ENCODE data around the gene KPNA5.
A peak's percentile ranks its signal among the peaks of the same experiment; 100 is the strongest.
"Not testable (repeated sequence)": the region's sequence is repeated elsewhere in the genome, so short reads cannot be mapped to it uniquely, and the experiment has no call there.

The KPNA5 gene

DNA sequence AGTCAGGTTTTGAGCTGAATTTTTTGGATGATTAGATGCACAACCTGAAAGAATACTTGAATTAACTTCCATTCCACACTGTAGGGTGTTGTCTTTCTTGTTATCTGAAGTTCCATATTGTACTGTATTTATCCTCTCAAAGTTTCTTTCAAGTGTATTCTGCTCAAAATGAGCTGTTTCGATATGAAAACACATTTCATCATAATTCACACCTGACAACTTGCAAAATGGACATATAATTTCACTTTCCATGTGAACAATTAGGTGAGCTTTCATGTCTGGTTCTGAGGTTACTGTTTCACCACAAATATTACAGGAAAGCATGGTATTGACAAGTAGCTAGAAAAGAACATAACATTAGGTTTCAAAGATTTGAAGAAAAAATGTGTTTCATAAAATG lies 14.1 kb upstream of the KPNA5 start:
- TF ChIP-seq HDGF (IDR thresholded peaks at IDR 0.05; ENCODE audit: borderline replicate concordance) (no peak), SUZ12 (IDR thresholded peaks at IDR 0.05) (no peak), LEF1 (IDR thresholded peaks at IDR 0.05; ENCODE audit: borderline replicate concordance) (no peak), CTBP1 (IDR thresholded peaks at IDR 0.05; ENCODE audit: borderline replicate concordance) (no peak)
- no peak for DNase-seq (ENCODE audit: extremely low spot score)
- POLR2A ChIA-PET, result interaction anchor here (0.8 to 0.9 kb wide), 2 partner anchors 13 to 50 kb away, joined by 3 to 4 read pairs; partner anchors contain the start of gene RSPH4A
- CTCF ChIA-PET, result no interaction called here

DNA sequence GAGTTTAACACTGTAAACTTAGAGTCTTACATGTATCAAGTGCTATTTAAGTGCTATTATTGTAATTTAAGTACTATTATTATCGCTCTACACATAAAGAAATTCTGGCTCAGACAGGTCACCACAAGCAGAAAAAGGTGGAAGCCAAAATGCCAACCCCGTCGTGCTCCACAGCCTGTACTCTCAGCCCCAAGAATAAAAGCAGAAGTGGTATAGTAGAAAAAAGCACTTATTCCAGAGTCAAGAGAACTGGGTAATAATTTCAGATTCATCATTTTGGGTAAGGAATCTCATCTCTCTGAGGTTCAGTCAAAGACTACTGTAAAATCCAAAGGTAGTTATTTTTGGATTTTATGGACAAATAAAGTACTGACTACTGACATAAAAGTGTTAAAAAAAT lies 13.4 kb upstream of the KPNA5 start:
- ChIA-PET CTCF (no interaction called here), POLR2A (interaction anchor here (0.8 to 1.7 kb wide), 4 partner anchors 13 to 96 kb away, joined by 3 to 6 read pairs (median 4); partner anchors contain the start of genes KPNA5, RSPH4A and RWDD1)
- no peak for DNase-seq (ENCODE audit: extremely low spot score)
- TF ChIP-seq ELF4 (IDR thresholded peaks at IDR 0.05) (no peak), L3MBTL2 (conservative IDR thresholded peaks at IDR 0.05) (no peak), SUZ12 (IDR thresholded peaks at IDR 0.05) (no peak), HDGF (IDR thresholded peaks at IDR 0.05; ENCODE audit: borderline replicate concordance) (no peak), FOXA1 (IDR thresholded peaks at IDR 0.05) (no peak), NFRKB (IDR thresholded peaks at IDR 0.05) (no peak), ZNF384 (IDR thresholded peaks at IDR 0.05) (no peak), ARNT (IDR thresholded peaks at IDR 0.05) (no peak)

DNA sequence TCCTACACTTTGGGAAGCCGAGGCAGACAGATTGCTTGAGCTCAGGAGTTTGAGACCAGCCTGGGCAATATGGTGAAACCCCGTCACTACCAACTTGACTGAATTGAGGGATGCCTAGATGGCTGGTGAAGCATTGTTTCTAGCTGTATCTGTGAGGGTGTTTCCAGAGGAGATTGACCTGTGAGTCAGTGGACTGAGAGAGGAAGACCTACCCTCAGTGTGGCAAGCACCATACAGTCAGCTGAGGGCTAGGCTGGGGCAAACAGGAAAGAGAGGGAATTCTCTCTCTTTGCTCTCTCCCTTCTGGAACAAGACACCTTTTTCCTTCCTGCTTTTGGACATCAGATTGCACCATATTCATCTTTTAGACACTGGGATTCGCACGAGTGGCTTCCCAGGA lies 8.7 kb upstream of the KPNA5 start:
- TF ChIP-seq FOXK2 (IDR thresholded peaks at IDR 0.05), result no peak
- no peak for TF ChIP-seq FOXA1 (IDR thresholded peaks at IDR 0.05)
- TF ChIP-seq ZNF384 (IDR thresholded peaks at IDR 0.05), result no peak
- no peak for TF ChIP-seq ARNT (IDR thresholded peaks at IDR 0.05)
- no peak for TF ChIP-seq CTBP1 (IDR thresholded peaks at IDR 0.05; ENCODE audit: borderline replicate concordance)
- no peak for TF ChIP-seq SUZ12 (IDR thresholded peaks at IDR 0.05)
- no peak for TF ChIP-seq BHLHE40 (IDR thresholded peaks at IDR 0.05; ENCODE audit: borderline replicate concordance)
- no peak for TF ChIP-seq TARDBP (IDR thresholded peaks at IDR 0.05)
- no peak for TF ChIP-seq ELF4 (IDR thresholded peaks at IDR 0.05)
- TF ChIP-seq SP1 (IDR thresholded peaks at IDR 0.05), result no peak
- TF ChIP-seq, protein P1, sequence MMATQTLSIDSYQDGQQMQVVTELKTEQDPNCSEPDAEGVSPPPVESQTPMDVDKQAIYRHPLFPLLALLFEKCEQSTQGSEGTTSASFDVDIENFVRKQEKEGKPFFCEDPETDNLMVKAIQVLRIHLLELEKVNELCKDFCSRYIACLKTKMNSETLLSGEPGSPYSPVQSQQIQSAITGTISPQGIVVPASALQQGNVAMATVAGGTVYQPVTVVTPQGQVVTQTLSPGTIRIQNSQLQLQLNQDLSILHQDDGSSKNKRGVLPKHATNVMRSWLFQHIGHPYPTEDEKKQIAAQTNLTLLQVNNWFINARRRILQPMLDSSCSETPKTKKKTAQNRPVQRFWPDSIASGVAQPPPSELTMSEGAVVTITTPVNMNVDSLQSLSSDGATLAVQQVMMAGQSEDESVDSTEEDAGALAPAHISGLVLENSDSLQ (IDR thresholded peaks at IDR 0.05), result no peak
- TF ChIP-seq FOXM1 (IDR thresholded peaks at IDR 0.05; ENCODE audit: borderline replicate concordance), result no peak
- ChIA-PET POLR2A (interaction anchor here (0.6 kb wide), 1 partner anchor 256 kb away, joined by 4 read pairs; no protein-coding TSS in a partner anchor), CTCF (no interaction called here)
- no peak for DNase-seq (ENCODE audit: extremely low spot score)

DNA sequence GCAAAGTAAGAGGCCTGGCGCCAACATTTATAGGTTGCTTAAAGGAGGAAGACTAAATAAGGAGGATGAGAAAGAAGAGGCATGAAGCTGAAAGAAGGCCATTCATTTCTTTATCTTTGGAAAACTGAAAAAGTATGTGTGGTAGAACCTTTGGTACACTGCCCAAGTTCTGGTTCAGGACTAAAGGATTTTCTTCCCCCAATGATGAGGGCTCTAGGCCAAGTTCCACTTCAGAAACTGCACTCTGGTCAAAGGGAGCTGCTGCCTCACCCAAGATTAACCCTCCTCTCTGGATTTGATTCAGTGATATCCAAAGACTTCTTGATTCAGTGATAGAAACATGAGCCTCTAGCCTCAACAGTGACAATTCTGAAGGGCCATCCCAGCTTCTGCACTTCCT lies 5.0 kb upstream of the KPNA5 start:
- ChIA-PET CTCF (no interaction called here), POLR2A (no interaction called here)
- TF ChIP-seq CTBP1 (IDR thresholded peaks at IDR 0.05; ENCODE audit: borderline replicate concordance), result no peak
- DNase-seq (ENCODE audit: extremely low spot score), result no peak

DNA sequence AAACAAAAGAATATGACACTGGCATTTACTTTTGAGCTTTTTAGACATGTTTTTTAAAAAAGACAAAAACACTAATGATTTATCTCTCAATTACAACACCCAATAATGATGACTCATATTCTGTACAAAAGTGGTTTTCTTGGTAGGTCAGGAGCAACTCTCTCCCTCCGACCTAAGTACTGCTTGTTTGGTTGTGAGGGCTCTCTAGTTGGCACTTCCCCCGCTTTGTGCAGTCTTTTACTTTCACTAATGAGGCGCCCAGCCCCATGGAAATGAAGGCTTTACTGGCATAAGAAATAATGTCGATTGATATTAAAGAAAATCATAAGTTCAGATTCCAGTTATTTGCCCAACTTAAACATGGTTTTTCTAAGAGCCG lies 1.3 kb downstream of the KPNA5 start:
- TF ChIP-seq ARNT (IDR thresholded peaks at IDR 0.05), result no peak
- no peak for TF ChIP-seq NFRKB (IDR thresholded peaks at IDR 0.05)
- no peak for TF ChIP-seq ELF4 (IDR thresholded peaks at IDR 0.05)
- TF ChIP-seq LEF1 (IDR thresholded peaks at IDR 0.05; ENCODE audit: borderline replicate concordance), result no peak
- no peak for TF ChIP-seq TARDBP (IDR thresholded peaks at IDR 0.05)
- no peak for TF ChIP-seq HDGF (IDR thresholded peaks at IDR 0.05; ENCODE audit: borderline replicate concordance)
- no peak for TF ChIP-seq L3MBTL2 (conservative IDR thresholded peaks at IDR 0.05)
- no peak for TF ChIP-seq FOXK2 (IDR thresholded peaks at IDR 0.05)
- no peak for TF ChIP-seq SP1 (IDR thresholded peaks at IDR 0.05)
- TF ChIP-seq, protein P1 (IDR thresholded peaks at IDR 0.05), result no peak
- no peak for TF ChIP-seq FOXM1 (IDR thresholded peaks at IDR 0.05; ENCODE audit: borderline replicate concordance)
- no peak for TF ChIP-seq SUZ12 (IDR thresholded peaks at IDR 0.05)
- TF ChIP-seq CTBP1 (IDR thresholded peaks at IDR 0.05; ENCODE audit: borderline replicate concordance), result no peak
- TF ChIP-seq BHLHE40 (IDR thresholded peaks at IDR 0.05; ENCODE audit: borderline replicate concordance), result no peak
- no peak for TF ChIP-seq ZNF384 (IDR thresholded peaks at IDR 0.05)
- no peak for TF ChIP-seq FOXA1 (IDR thresholded peaks at IDR 0.05)
- no peak for DNase-seq (ENCODE audit: extremely low spot score)
- CTCF ChIA-PET, result no interaction called here
- POLR2A ChIA-PET, result interaction anchor here (0.9 to 1.7 kb wide), 2 partner anchors 11 to 14 kb away, joined by 3 to 6 read pairs; partner anchors contain the start of gene ZUP1

DNA sequence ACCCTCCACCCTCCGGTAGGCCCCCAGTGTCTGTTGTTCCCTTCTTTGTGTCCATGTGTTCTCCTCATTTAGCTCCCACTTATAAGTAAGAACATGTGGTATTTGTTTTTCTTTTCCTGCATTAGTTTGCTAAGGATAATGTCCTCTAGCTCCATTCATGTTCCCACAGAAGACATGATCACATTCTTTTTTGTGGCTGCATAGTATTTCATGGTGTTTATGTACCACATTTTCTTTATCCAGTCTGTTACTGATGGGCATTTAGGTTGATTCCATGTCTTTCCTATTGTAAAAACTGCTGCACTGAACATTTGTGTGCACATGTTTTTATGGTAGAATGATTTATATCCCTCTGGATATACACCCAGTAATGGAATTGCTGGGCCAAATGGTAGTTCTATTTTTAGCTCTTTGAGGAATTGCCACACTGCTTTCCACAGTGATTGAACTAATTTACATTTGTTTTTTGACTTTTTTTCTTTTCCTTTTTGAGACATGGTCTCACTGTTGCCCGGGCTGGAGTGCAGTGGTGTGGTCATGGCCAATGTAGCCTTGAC lies 4.5 kb downstream of the KPNA5 start:
- TF ChIP-seq CTBP1 (IDR thresholded peaks at IDR 0.05; ENCODE audit: borderline replicate concordance) (no peak), TARDBP (IDR thresholded peaks at IDR 0.05) (no peak)
- TF ChIP-seq, protein P1 (IDR thresholded peaks at IDR 0.05), result peak; percentile 58
- ChIA-PET POLR2A (no interaction called here), CTCF (no interaction called here)

DNA sequence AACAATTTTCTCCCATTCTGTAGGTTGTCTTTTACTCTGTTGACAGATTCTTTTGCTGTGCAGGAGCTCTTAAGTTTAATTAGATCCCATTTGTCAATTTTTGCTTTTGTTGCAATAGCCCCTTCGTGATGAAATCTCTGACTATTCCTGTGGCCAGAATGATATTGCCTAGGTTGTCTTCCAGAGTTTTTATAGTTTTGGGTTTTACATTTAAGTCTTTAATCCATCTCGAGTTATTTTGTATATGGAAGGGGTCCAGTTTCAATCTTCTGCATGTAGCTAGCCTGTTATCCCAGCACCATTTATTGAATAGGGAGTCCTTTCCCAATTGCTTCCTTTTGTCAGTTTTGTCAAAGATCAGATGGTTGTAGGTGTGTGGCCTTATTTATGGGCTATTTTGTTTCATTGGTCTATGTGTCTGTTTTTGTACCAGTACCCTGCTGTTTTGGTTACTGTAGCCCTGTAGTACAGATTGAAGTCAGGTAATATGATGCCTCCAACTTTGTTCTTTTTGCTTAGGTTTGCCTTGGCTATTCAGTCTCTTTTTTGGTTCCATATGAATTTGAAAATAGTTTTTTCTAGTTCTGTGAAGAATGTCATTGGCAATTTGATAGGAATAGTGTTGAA lies 5.6 kb downstream of the KPNA5 start:
- POLR2A ChIA-PET; CTCF ChIA-PET; DNase-seq (ENCODE audit: extremely low spot score): not testable (repeated sequence)
- TF ChIP-seq, protein P1 (IDR thresholded peaks at IDR 0.05), result peak; percentile 81
- peak; percentile 90 for TF ChIP-seq CTBP1 (IDR thresholded peaks at IDR 0.05; ENCODE audit: borderline replicate concordance)

More for the DNA sequence above, 4.5 kb downstream of the KPNA5 start:
- DNase-seq (ENCODE audit: extremely low spot score), result no peak

Data from HEK293T (cell line).